NCI-H345 treated with DMSO at 0.1 percent for 48 hours (cell line): ENCODE measurements around the gene HIP1.
"Not testable (repeated sequence)": the region's sequence is repeated elsewhere in the genome, so short reads cannot be mapped to it uniquely, and the experiment has no call there.

ENCODE experiments used
- DNase-seq: peaks from one replicate; lab custom pipeline; 2025; ENCODE audit not compliant: unreplicated experiment; lab: John Stamatoyannopoulos, UW

Gene HIP1

GRCh38 chr7:75579899-75580298, 158.8 kb downstream of the HIP1 start:
- no peak for DNase-seq

DNA sequence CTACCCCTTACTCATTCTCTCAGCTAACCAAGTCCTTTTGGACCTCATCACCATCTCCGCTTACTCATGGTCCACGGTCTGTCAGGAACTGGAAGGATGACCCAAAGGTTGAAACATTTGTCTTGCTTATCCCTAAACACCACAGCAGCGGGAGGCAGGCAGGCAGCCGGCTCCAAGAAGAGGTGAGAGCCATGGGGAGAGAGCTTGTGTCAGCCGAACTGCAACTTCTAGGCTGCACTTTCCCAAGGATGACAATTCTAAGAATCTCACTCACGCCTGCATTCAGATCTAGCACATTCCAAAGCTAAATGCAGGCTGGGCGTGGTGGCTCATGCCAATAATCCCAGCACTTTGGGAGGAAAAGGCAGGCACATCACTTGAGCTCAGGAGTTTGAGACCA, 160.7 kb downstream of the HIP1 start:
- DNase-seq: no peak

GRCh38 chr7:75575488-75576121, 163.1 kb downstream of the HIP1 start:
- DNase-seq: no peak

- no peak for DNase-seq
These were observed 165.2 kb downstream of the HIP1 start for GRCh38 chr7:75573477-75574019.

DNA sequence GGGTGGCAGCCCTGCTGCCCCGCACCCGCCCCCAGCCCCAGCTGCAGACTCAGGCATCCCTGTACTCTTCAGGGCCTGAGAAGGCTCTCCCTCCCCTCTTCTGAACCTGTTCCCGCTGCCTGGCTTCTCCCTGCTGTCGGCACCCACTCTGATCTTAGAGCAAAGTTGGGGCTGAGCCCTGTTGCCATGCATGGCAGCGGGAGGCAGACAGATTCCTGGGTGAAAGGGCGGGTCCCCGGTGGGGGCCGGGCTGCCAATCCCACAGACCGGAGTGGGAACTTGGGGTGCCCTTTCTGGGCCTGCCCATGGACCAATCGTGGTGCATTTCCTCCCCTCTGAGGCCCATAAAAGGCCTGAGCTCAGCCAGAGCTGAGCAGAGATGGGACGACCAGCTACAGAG, 165.9 kb downstream of the HIP1 start:
- DNase-seq: no peak

- no peak for DNase-seq
These were observed 166.3 kb downstream of the HIP1 start for GRCh38 chr7:75572396-75572795.

GRCh38 chr7:75571209-75571608, 167.5 kb downstream of the HIP1 start:
- DNase-seq: no peak

- DNase-seq: not testable (repeated sequence)
These were observed 169.0 kb downstream of the HIP1 start for GRCh38 chr7:75569629-75570282.

GRCh38 chr7:75567948-75568595, 170.7 kb downstream of the HIP1 start:
- no peak for DNase-seq

- no peak for DNase-seq
These were observed 173.5 kb downstream of the HIP1 start for GRCh38 chr7:75565132-75565837.

DNA sequence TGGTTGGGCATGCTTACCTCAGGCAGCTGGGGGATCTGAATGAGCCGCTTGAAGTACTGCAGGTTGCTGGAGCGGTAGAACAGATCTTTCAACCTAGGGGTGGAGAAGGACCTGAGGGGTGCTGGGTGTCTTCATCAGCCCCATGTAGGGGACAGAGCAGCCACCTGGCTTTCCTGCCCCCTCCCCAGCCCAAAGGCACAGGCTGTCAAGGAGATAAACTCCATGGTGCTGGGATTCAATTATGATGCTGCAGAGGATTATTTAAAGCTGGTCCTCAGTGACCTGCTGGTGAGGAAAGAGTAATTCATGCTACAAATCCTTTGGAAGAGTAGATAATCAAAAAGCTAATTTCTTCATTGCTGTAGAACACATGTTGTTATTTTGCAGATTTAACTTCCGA, 175.6 kb downstream of the HIP1 start:
- DNase-seq: no peak

GRCh38 chr7:75559976-75560365, 178.8 kb downstream of the HIP1 start:
- no peak for DNase-seq

DNA sequence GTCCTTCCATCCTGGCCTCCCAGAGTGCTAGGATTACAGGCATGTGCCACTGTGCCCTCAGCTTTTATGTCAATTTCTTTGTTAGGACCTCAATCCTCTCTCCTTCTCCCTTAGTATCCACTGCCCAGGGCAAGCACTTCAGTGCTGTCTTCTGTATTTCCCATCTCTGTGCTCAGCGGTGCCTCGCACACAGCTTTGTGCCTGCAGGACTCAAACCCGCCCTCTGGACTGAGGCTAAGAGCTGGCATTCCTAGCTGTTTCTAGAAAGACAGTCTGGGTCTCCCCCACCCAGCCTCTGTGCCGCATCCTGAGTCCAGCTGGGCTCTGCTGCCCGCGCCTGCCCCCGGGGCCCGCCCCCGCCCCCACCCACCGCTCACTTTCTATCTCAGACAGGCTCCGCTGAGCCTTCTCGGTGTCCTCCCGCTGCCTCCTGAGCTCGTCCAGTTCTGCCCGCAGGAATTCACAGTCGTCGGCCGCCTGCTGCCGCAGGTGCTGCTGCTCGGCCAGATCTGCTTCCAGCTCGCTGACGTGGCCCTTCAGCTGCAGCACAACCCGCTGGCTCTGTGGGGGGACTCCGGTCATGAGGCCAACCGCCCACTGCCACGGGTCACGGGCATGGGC, 179.3 kb downstream of the HIP1 start:
- no peak for DNase-seq

- not testable (repeated sequence) for DNase-seq
These were observed 181.9 kb downstream of the HIP1 start for GRCh38 chr7:75556835-75557234.

DNA sequence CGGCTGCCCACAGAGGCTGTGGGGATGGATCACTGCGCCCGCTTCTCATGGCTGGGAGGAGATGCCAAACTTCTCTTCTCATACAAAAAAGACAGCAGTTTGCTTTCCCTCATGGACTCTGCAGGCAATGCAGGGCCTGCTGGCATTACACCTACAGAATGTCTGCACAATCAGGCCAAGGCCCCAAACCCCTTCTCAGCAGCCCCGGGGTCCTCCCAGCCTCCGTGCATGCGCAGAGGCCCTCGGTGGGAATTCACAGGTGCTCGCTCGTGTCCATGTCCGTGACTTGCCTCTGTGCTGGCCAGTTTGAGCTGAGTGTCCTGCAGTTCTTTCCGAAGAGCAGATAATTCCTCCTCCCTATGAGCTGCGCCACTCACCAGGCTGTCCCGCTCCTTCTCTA, 183.0 kb downstream of the HIP1 start:
- DNase-seq: no peak

GRCh38 chr7:75546237-75547015, 192.3 kb downstream of the HIP1 start:
- DNase-seq: no peak

DNA sequence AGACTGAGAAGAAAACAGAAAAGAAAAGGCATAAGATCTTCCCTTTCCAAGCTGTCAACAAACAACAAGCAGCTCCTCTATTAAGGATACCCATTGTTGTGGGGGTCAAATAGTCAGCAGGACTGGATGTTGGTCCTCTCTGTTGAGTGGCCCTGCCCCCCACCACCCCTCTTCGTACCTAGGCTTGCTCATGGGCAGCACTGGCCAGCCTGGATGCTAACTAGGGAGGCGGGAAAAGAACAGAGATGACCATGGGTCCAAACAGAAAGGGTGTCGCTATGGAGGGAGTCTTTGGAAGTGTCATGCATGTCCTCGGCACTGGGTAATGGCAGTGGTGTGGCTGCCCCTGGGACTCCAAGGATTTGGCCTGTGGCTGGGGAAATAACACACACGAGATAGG, 201.0 kb downstream of the HIP1 start:
- DNase-seq: no peak

GRCh38 chr7:75536940-75537538, 201.7 kb downstream of the HIP1 start:
- DNase-seq: no peak

- no peak for DNase-seq
These were observed 202.2 kb downstream of the HIP1 start for GRCh38 chr7:75536491-75536890.

GRCh38 chr7:75534727-75535307, 203.9 kb downstream of the HIP1 start:
- DNase-seq: no peak
